ENCODE results near the gene PPP1R1C.

DNA sequence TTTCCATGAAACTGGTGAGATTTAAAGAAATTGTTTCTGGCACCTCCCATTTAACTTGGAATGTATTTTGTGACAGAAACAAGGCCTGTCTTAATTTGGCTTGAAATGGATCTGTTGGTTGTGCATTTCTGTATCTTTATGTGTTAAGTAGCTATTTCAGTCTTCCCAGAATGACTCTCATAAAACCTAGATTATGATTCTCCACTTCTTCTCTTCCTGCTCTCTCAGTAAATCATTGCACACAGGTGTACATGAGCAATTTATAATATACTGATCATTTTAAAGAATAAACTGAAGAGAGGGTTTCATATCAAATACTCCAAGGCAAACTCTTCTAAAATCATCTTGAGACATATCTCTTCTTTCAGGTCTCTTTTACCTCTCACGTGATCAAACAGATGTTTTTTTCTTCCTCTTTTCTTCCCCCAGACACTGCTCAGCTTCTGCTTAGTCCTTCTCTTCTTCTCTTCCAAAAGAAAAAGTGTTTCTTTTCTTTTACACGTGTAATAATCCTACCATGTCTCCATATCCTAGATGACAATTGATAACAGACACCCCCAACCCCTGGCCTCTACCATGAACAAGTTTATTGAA lies 112.0 kb downstream of the PPP1R1C start:
- TF ChIP-seq, protein P1, sequence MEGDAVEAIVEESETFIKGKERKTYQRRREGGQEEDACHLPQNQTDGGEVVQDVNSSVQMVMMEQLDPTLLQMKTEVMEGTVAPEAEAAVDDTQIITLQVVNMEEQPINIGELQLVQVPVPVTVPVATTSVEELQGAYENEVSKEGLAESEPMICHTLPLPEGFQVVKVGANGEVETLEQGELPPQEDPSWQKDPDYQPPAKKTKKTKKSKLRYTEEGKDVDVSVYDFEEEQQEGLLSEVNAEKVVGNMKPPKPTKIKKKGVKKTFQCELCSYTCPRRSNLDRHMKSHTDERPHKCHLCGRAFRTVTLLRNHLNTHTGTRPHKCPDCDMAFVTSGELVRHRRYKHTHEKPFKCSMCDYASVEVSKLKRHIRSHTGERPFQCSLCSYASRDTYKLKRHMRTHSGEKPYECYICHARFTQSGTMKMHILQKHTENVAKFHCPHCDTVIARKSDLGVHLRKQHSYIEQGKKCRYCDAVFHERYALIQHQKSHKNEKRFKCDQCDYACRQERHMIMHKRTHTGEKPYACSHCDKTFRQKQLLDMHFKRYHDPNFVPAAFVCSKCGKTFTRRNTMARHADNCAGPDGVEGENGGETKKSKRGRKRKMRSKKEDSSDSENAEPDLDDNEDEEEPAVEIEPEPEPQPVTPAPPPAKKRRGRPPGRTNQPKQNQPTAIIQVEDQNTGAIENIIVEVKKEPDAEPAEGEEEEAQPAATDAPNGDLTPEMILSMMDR (IDR thresholded peaks at IDR 0.05; ENCODE audit: poor library complexity, severe bottlenecking) = no peak
- no peak for TF ChIP-seq EZH2 (IDR thresholded peaks at IDR 0.05; ENCODE audit: borderline replicate concordance, insufficient read depth, low read length, poor library complexity, severe bottlenecking)
- no peak for TF ChIP-seq POLR2AphosphoS5 (IDR thresholded peaks at IDR 0.05)
- TF ChIP-seq RAD21 (conservative IDR thresholded peaks at IDR 0.05) = no peak
- TF ChIP-seq REST (IDR thresholded peaks at IDR 0.05; ENCODE audit: borderline replicate concordance) = no peak
- no peak for TF ChIP-seq EP300 (conservative IDR thresholded peaks at IDR 0.05; ENCODE audit: poor library complexity, severe bottlenecking)
- no peak for TF ChIP-seq TAF1 (IDR thresholded peaks at IDR 0.05; ENCODE audit: low read depth)
- TF ChIP-seq MXI1 (conservative IDR thresholded peaks at IDR 0.05; ENCODE audit: poor library complexity, severe bottlenecking) = no peak

All from neural cell (in vitro differentiated cells).